Muscle layer of colon (tissue), 2 donors: ENCODE results near the gene MSX1.

Experiments
- H3K27ac ChIP-seq: one replicate; pipeline ENCODE4 v1.7.0; 2013; ENCODE audit warnings: low read depth, mild to moderate bottlenecking, low read length, moderate library complexity
- H3K27me3 ChIP-seq, 2 donors: one replicate each; pipeline ENCODE4 v1.7.0; 2013; ENCODE audit warnings: low read length in 2 of 2, mild to moderate bottlenecking in 2 of 2; ENCODE audit not compliant: insufficient read depth in 2 of 2, control insufficient read depth in 1 of 2
- H3K36me3 ChIP-seq: one replicate; pipeline ENCODE4 v1.7.0; 2013; ENCODE audit warnings: mild to moderate bottlenecking, low read length; ENCODE audit not compliant: insufficient read depth
- H3K4me1 ChIP-seq: one replicate; pipeline ENCODE4 v1.7.0; 2013; ENCODE audit warnings: mild to moderate bottlenecking, low read length; ENCODE audit not compliant: insufficient read depth
- H3K4me3 ChIP-seq, 2 donors: one replicate each; pipeline ENCODE4 v1.7.0; 2013; ENCODE audit warnings: low read length in 2 of 2, low read depth in 1 of 2, mild to moderate bottlenecking in 1 of 2, moderate library complexity in 1 of 2
- H3K9ac ChIP-seq: one replicate; pipeline ENCODE4 v1.7.0; 2013; ENCODE audit warnings: low read length
- H3K9me3 ChIP-seq: one replicate; pipeline ENCODE4 v1.7.0; 2013; ENCODE audit warnings: mild to moderate bottlenecking, low read length
- donor health status: abdominal sarcoma.
- donor health status: Adenocarcinoma of cecum.

The MSX1 gene

DNA sequence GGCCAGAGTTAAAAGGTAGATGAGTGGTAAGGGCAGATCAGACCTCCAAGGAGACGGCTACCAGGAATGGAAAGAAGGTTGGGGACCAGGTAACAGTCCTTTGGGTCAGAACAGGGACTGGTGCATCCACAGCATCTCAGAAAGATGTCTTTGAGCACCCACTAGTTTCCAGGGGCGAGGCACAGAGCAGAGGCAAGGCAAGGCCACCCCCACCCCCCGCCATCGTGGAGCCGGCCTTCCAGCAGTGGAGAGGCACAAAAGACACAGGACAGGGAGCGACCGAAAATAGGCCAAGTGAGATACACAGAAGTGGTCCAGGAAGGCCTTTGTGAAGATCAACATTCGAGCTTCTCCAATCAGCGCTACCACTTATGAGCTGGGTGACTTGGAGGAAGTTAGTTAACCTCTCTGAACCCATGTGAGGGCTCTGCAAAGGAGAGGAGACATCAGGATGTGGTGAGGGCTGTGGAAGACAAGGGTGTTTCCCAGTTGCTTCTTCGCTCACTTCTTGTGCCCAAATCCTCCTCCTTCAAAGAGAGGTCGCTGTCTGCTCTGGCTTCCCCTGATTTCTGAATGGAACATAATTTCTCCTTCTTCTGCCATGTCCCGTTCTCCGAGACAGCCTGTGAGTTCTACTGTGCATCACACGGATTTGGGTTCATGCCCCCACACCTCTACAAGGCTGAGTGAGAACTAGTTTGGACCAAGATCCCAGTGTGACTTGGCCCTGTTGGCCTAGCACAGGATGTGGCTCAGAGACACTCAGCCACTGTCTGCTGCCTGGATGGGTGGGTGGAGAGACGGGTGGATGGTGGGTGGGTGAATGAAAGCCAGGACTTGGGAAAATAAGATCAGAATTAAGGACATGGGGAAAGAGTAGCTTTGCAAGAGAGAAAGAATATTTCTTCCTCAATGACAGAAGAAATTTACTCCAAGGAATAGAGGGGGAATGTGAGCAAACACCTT, 16.7 kb upstream of the MSX1 start:
- Histone ChIP-seq H3K36me3 (no peaks in the 10 kb centered on the region), H3K4me1 (no peaks in the 10 kb centered on the region), H3K9ac (no peak overlapping the region), H3K27ac (no peak overlapping the region), H3K4me3 (no peak overlapping the region), H3K9me3 (no peaks in the 10 kb centered on the region), H3K27me3 (peaks cover 4 to 9% of the 10 kb centered on the region in 2 donors)

DNA sequence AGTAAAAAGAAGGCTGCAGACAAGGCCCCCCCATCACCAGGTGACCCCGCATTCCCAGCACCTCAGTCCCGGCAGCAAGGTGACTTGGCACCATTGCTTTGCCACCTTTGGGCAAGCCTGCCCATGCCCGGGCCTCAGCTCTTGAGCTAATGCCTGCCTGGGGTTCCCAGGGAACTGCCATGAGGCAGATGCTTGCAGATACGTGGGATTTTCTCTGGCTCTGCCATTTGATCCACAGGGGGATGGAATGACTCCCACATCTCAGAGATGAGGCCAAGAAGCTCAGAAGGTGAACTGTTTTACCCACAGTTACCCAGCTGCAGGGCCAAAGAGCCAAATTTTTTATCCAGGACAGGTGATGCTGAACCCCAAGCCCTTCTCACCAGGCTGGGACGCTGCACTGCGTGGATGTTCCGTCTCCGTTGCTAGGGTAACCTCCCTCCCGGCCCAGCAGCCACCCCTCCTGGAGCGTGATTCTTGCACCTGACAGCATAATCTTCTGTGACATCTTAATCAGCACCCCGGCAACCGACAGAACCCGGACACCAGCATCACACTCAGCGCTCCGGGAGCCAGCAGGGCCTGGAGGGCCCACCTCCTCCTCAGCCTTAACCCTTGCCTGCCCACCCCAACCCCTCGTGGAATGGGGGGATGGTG, 15.7 kb upstream of the MSX1 start:
- H3K9ac ChIP-seq = no peak overlapping the region
- no peaks in the 10 kb centered on the region for H3K4me1 ChIP-seq
- H3K36me3 ChIP-seq = no peaks in the 10 kb centered on the region
- no peaks in the 10 kb centered on the region for H3K9me3 ChIP-seq
- H3K27me3 ChIP-seq = peaks cover 4 to 9% of the 10 kb centered on the region in 2 donors
- H3K4me3 ChIP-seq = no peak overlapping the region
- H3K27ac ChIP-seq = no peak overlapping the region

DNA sequence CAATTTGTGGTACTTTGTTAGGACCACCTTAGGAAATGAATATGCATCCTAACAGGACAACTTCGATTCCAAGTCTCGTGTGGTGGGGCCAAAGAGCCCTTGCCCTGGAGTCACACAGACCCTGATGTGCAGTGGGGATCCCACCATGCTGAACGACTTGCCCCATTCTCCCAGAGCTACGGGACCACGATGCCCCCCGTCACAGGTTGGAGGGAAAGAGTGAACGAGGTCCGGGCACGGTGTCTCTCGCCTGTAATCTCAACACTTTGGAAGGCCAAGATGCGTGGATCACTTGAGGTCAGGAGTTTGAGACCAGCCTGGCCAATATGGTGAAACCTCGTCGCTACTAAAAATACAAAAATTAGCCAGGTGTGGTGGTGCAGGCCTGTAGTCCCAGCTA, 14.4 kb upstream of the MSX1 start:
- no peaks in the 10 kb centered on the region for H3K4me1 ChIP-seq
- no peak overlapping the region for H3K27ac ChIP-seq
- H3K9ac ChIP-seq = no peak overlapping the region
- no peaks in the 10 kb centered on the region for H3K36me3 ChIP-seq
- H3K4me3 ChIP-seq = no peak overlapping the region
- H3K9me3 ChIP-seq = no peaks in the 10 kb centered on the region
- H3K27me3 ChIP-seq = peaks cover 4 to 21% of the 10 kb centered on the region in 2 donors

DNA sequence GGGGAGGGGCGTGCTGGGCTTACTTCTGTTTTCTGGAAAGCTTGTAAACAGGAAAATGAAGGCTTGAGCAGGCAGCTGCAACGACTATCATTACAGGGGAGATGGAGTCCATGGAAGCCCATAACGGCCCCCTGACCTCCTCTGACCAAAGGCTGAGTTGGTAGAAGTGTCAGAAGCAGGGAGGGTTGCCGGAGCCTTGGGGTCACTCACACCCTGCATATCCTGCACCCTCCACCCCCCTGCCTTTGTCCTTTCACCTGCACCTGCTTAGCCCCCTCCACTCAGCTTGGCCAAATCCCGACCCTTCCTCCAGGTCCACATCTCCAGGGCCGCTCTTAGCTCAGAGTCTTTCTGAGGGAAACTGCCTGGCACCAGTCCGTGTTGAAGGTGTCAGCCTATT, 12.5 kb upstream of the MSX1 start:
- Histone ChIP-seq H3K27ac (no peak overlapping the region), H3K36me3 (no peaks in the 10 kb centered on the region), H3K9ac (no peak overlapping the region), H3K4me1 (no peaks in the 10 kb centered on the region), H3K4me3 (no peak overlapping the region), H3K27me3 (peaks cover 7 to 34% of the 10 kb centered on the region in 2 donors), H3K9me3 (no peaks in the 10 kb centered on the region)

DNA sequence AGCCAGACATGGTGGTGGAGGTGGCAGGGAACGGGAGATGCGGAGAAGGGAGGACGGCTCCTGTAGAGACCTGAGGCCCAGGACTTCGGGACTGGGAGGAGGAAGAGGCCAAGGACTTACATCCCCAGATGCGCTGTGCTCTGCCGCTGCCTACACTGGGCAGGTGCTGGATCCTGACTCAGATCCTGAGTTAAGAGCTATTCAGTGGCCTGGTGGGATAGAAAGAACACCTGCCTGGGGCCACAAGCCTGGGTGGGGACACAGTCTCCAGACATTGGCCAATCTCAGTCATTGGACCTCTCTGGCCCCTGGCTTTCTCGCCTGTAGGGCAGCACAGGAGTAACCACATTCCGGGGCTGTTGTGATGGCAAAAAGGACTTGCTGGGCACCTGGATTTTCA, 10.9 kb upstream of the MSX1 start:
- peaks cover 22 to 49% of the 10 kb centered on the region in 2 donors for H3K27me3 ChIP-seq

DNA sequence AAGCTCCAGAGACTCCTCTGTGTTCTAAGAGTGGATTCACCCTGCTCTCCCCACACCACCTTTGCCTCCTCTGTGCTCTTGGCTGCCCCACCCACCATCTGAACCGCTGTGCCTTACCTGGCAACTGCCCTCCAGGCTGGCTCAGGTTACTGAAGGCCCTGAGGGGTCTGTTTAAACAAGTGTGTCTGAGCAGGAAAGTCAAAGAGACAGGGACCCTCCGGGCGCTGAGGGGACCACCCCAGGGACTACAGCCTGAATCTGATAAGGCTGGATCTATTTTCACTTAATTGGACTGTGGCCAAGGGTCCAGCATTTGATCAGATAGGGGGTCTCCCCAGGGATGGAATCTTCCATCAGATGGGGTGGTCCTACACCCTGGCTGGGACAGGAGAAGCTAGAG, 10.4 kb upstream of the MSX1 start:
- H3K4me1 ChIP-seq = peaks cover 12% of the 10 kb centered on the region
- no peak overlapping the region for H3K9ac ChIP-seq
- peaks cover 27 to 55% of the 10 kb centered on the region in 2 donors for H3K27me3 ChIP-seq

More for the DNA sequence above, 10.9 kb upstream of the MSX1 start:
- Histone ChIP-seq H3K9me3 (no peaks in the 10 kb centered on the region), H3K4me3 (no peak overlapping the region), H3K27ac (no peak overlapping the region), H3K4me1 (peaks cover 9% of the 10 kb centered on the region), H3K36me3 (no peaks in the 10 kb centered on the region), H3K9ac (no peak overlapping the region)

DNA sequence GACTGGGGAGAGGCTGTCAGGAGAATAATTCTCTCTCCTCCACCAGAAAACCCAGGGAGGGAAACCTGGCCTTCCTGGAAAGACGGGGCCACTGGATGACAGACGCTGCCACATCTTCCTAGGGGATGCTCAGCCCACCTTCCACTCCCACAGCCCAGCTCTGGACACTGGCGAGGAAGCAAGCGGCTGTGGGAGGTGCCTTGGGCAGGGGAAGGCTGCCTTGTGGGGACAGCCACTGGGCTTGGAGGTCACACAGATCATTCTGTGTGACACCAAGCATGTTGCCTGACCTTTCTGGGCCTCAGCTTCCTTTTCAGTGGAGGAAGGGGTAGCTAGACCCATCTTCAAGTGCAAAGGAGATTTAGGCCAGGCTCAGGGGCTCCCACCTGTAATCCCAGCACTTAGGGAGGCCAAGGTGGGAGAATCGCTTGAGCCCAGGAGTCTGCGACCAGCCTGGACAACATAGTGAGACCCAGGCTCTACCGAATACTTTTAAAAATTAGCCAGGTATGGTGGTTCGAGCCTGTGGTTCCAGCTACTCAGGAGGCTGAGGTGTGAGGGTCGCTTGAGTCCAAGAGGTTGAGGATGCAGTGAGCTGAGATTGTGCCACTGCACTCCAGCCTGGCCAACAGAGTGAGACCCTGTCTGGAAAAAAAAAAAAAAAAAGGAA, 9.8 kb upstream of the MSX1 start:
- no peaks in the 10 kb centered on the region for H3K36me3 ChIP-seq
- H3K9ac ChIP-seq = no peak overlapping the region
- H3K4me3 ChIP-seq = no peak overlapping the region
- no peak overlapping the region for H3K27ac ChIP-seq
- H3K27me3 ChIP-seq = peaks cover 33 to 60% of the 10 kb centered on the region in 2 donors
- no peaks in the 10 kb centered on the region for H3K9me3 ChIP-seq
- H3K4me1 ChIP-seq = peaks cover 12% of the 10 kb centered on the region

More for the DNA sequence above, 10.4 kb upstream of the MSX1 start:
- Histone ChIP-seq H3K27ac (no peak overlapping the region), H3K4me3 (no peak overlapping the region), H3K36me3 (no peaks in the 10 kb centered on the region), H3K9me3 (no peaks in the 10 kb centered on the region)

DNA sequence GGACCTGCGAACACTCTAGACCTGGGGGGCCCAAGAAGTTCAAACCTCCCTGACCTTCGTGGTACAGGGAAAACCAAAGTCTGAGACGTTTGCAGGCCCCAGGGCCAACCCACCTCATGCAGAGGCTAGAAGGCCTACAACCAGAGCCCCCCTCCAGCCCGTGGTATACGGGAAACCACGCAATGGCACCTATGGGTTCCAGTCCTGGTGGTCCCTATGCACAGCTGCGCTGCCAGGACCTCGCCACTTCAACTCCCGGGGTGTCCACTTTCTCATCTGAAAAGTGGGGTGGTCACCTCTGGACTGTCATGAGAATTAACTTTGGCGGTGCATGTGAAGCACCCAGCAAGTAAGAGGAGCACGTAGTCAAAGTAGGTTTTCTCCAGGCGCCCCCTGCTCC, 8.4 kb upstream of the MSX1 start:
- H3K4me3 ChIP-seq = no peak overlapping the region
- no peaks in the 10 kb centered on the region for H3K9me3 ChIP-seq
- peaks cover 47 to 74% of the 10 kb centered on the region in 2 donors for H3K27me3 ChIP-seq

DNA sequence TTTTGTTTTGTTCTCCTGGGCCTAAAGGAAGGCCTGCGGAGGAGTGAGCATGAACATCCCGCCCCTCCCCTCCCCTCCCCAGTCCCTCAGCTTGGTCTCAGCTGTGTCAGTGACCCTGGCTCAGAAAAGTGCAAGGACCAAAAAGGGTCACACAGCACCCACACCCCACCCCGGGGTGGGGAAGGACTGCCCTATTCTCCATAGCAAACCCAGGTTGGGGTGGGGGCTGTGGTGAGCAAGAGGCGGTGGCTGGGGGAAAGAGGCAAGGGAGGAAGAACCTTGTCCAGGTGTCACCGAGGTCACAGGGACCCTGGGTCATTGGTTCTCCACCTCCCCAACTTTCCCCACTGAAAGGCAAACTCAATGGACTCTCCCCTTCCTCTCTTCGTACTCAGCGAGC, 7.6 kb upstream of the MSX1 start:
- Histone ChIP-seq H3K36me3 (no peaks in the 10 kb centered on the region), H3K9me3 (no peaks in the 10 kb centered on the region), H3K27me3 (peaks cover 50 to 74% of the 10 kb centered on the region in 2 donors), H3K4me3 (no peak overlapping the region), H3K9ac (no peak overlapping the region), H3K27ac (no peak overlapping the region), H3K4me1 (peaks cover 19% of the 10 kb centered on the region)

More for the DNA sequence above, 8.4 kb upstream of the MSX1 start:
- peaks cover 12% of the 10 kb centered on the region for H3K4me1 ChIP-seq
- no peaks in the 10 kb centered on the region for H3K36me3 ChIP-seq
- H3K9ac ChIP-seq = no peak overlapping the region
- H3K27ac ChIP-seq = no peak overlapping the region

DNA sequence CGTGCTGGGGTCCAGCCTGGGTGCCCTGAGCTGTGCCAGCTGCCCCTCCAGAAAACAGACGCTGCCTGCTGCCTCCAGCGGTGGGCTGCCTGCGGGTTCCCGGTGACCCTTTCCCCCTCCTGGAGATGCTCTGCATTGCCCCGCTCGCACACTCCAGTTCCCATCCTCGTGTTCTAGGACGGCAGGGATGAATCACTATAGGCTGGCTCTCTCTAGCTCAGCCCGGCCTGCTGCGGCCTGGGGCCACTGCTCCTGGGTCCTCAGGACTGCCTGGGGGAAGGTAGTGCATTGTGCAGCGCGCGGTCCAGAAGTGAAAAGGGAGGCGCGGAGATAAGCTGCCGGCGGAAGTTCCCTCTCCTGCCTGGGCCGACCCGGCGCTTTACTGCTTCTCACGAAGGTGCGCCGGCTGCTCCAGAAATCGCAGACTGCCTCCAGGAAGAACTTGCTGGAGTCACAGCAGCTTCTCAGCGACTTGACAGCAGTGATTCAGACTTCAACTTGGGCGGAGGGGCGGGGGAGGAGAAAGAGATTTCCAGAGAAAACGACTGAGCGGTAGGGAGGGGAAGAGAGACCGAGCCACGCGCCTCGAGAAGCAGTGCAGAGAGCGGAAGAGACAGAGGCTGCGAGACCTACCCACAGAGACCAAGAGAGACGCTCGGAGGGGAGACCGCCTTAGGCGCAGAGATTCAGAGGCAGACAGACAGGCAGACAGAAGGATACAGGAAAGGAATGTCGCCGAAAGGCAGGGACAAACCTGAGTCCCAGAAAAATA, 6.7 kb upstream of the MSX1 start:
- Histone ChIP-seq H3K27me3 (peaks cover 58 to 82% of the 10 kb centered on the region in 2 donors), H3K4me3 (peak overlapping the region; percentile 24 to 40), H3K36me3 (no peaks in the 10 kb centered on the region), H3K9ac (no peak overlapping the region), H3K4me1 (peaks cover 19% of the 10 kb centered on the region), H3K9me3 (no peaks in the 10 kb centered on the region), H3K27ac (no peak overlapping the region)
